ENCODE results near the gene SLC2A1. TPM values are rescaled to one million over a fixed set of nuclear protein-coding genes. Genes with fewer than 3 reads are reported as not detected.

Gene SLC2A1
- total and polyA plus RNA-seq, 9 of the 15 experiments (the other 6 are each of a cell fraction or from before 2014, with no cell fraction given): 12.6 to 153 (median 48.0) TPM

DNA sequence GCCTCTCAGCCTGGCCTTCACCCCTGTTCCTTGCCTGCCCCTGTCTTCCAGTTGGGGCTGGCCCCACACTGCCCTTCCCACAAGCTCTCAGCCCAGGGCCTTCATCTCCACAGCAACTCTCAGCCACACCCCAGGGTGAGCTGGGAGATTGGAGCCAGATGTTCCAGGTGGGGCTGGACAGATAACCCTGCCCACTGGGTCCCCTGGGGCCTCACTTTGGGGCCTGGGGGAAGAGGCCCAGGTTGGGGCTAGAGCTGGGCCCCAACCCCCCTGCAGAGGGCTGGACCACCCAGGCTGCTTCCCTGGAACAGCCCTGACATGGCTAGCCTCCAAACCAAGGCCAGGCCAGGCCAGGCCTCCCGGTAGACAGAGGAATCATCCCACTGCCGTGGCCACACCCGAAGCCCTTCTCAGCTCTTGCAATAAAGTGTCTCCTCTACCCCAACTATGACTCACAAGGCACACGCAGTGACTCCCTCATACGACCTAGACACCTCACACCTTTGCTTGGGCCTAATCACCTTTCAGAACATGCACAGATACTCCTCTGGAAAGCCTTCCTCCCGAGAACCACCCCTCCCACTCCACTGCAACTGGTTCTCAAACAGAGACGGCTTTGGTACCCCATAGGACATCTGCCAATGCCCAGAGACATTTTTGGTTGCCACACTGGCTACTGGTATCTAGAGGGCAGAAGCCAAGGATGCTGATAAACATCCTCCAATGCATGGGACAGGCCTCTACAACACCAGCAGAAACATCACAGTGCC lies 22.2 kb downstream of the SLC2A1 start (continued):
- TF ChIP-seq CREB5 (CRISPR knock-in tag; IDR thresholded peaks at IDR 0.05): no peak
- TF ChIP-seq, protein P1, sequence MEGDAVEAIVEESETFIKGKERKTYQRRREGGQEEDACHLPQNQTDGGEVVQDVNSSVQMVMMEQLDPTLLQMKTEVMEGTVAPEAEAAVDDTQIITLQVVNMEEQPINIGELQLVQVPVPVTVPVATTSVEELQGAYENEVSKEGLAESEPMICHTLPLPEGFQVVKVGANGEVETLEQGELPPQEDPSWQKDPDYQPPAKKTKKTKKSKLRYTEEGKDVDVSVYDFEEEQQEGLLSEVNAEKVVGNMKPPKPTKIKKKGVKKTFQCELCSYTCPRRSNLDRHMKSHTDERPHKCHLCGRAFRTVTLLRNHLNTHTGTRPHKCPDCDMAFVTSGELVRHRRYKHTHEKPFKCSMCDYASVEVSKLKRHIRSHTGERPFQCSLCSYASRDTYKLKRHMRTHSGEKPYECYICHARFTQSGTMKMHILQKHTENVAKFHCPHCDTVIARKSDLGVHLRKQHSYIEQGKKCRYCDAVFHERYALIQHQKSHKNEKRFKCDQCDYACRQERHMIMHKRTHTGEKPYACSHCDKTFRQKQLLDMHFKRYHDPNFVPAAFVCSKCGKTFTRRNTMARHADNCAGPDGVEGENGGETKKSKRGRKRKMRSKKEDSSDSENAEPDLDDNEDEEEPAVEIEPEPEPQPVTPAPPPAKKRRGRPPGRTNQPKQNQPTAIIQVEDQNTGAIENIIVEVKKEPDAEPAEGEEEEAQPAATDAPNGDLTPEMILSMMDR (IDR thresholded peaks at IDR 0.05 in 2 of 3, conservative IDR thresholded peaks at IDR 0.05 in 1 of 3; ENCODE audit: insufficient read depth in 2 of 3, low read depth in 1 of 3, low read length in 3 of 3): no peak
- no peak for TF ChIP-seq KAT2B (IDR thresholded peaks at IDR 0.05; ENCODE audit: low read depth, low read length)
- TF ChIP-seq, protein P2, sequence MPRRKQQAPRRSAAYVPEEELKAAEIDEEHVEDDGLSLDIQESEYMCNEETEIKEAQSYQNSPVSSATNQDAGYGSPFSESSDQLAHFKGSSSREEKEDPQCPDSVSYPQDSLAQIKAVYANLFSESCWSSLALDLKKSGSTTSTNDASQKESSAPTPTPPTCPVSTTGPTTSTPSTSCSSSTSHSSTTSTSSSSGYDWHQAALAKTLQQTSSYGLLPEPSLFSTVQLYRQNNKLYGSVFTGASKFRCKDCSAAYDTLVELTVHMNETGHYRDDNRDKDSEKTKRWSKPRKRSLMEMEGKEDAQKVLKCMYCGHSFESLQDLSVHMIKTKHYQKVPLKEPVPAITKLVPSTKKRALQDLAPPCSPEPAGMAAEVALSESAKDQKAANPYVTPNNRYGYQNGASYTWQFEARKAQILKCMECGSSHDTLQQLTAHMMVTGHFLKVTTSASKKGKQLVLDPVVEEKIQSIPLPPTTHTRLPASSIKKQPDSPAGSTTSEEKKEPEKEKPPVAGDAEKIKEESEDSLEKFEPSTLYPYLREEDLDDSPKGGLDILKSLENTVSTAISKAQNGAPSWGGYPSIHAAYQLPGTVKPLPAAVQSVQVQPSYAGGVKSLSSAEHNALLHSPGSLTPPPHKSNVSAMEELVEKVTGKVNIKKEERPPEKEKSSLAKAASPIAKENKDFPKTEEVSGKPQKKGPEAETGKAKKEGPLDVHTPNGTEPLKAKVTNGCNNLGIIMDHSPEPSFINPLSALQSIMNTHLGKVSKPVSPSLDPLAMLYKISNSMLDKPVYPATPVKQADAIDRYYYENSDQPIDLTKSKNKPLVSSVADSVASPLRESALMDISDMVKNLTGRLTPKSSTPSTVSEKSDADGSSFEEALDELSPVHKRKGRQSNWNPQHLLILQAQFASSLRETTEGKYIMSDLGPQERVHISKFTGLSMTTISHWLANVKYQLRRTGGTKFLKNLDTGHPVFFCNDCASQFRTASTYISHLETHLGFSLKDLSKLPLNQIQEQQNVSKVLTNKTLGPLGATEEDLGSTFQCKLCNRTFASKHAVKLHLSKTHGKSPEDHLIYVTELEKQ (CRISPR knock-in tag; IDR thresholded peaks at IDR 0.05): no peak
- no peak for TF ChIP-seq SMAD2 (IDR thresholded peaks at IDR 0.05; ENCODE audit: low read depth, low read length)
- TF ChIP-seq RBFOX2 (IDR thresholded peaks at IDR 0.05; ENCODE audit: low read depth, low read length): peak; percentile 59
- no peak for TF ChIP-seq SIX5 (IDR thresholded peaks at IDR 0.05; ENCODE audit: borderline replicate concordance in 1 of 2, insufficient read depth in 1 of 2, low read depth in 1 of 2, low read length in 2 of 2)
- TF ChIP-seq ZEB2 (IDR thresholded peaks at IDR 0.05): peak; percentile 99
- TF ChIP-seq KLF1 (tag; IDR thresholded peaks at IDR 0.05): peak; percentile 96; the same call in 1 of the 2 replicates
- TF ChIP-seq BHLHE40 (IDR thresholded peaks at IDR 0.05; ENCODE audit: low read length): peak; percentile 29; the same call in 1 of the 2 replicates
- TF ChIP-seq TAL1 (IDR thresholded peaks at IDR 0.05): peak; percentile 94
- TF ChIP-seq MTA2 (IDR thresholded peaks at IDR 0.05; ENCODE audit: low read depth): peak; percentile 89
- TF ChIP-seq ZNF165 (CRISPR knock-in tag; IDR thresholded peaks at IDR 0.05; ENCODE audit: borderline replicate concordance): no peak
- TF ChIP-seq, protein P3, sequence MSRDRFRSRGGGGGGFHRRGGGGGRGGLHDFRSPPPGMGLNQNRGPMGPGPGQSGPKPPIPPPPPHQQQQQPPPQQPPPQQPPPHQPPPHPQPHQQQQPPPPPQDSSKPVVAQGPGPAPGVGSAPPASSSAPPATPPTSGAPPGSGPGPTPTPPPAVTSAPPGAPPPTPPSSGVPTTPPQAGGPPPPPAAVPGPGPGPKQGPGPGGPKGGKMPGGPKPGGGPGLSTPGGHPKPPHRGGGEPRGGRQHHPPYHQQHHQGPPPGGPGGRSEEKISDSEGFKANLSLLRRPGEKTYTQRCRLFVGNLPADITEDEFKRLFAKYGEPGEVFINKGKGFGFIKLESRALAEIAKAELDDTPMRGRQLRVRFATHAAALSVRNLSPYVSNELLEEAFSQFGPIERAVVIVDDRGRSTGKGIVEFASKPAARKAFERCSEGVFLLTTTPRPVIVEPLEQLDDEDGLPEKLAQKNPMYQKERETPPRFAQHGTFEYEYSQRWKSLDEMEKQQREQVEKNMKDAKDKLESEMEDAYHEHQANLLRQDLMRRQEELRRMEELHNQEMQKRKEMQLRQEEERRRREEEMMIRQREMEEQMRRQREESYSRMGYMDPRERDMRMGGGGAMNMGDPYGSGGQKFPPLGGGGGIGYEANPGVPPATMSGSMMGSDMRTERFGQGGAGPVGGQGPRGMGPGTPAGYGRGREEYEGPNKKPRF (IDR thresholded peaks at IDR 0.05; ENCODE audit: low read depth, low read length): no peak
- TF ChIP-seq PTBP1 (IDR thresholded peaks at IDR 0.05; ENCODE audit: low read depth, low read length): no peak
- no peak for TF ChIP-seq ZFP30 (CRISPR knock-in tag; IDR thresholded peaks at IDR 0.05; ENCODE audit: borderline replicate concordance)
- no peak for TF ChIP-seq ZNF717 (CRISPR knock-in tag; IDR thresholded peaks at IDR 0.05)
- TF ChIP-seq ZNF3 (CRISPR knock-in tag; IDR thresholded peaks at IDR 0.05): no peak
